Peyer's patch (tissue), 4 donors: ENCODE data around the gene ARGFX. TPM values are rescaled to one million over a fixed set of nuclear protein-coding genes. Genes with fewer than 3 reads are reported as not detected.

Source experiments
- DNase-seq, 3 donors: peaks; one replicate each; pipeline ENCODE4 v3.0.0-alpha.2; 2017 to 2019
- H3K27ac ChIP-seq, 4 donors: fragments of 200-600 bp; sonication (generic); one replicate each; pipeline ENCODE4 v1.5.1; 2016 to 2019
- H3K27me3 ChIP-seq, 2 donors: fragments of 200-600 bp; sonication (generic); one replicate each; pipeline ENCODE4 v1.5.1; 2019
- H3K36me3 ChIP-seq, 3 donors: fragments of 200-600 bp; sonication (generic); one replicate each; pipeline ENCODE4 v1.5.1; 2016 to 2019
- H3K4me1 ChIP-seq, 4 donors: fragments of 200-600 bp; sonication (generic); one replicate each; pipeline ENCODE4 v1.5.1; 2016 to 2019
- H3K4me3 ChIP-seq, 4 donors: fragments of 200-600 bp; sonication (generic); 1 replicate in 3 of 4; 2 replicates in 1 of 4; pipeline ENCODE4 v1.5.1; 2016 to 2019; ENCODE audit warnings: mild to moderate bottlenecking in 1 of 4
- H3K9me3 ChIP-seq, 4 donors: fragments of 200-600 bp; sonication (generic); one replicate each; pipeline ENCODE4 v1.5.1; 2016 to 2019; ENCODE audit warnings: mild to moderate bottlenecking in 1 of 4
- POLR2A ChIP-seq, 2 donors: fragments of 450-650 bp; IDR thresholded peaks; one replicate each; pipeline ENCODE4 v1.5.1; 2017; ENCODE audit warnings: antibody characterized with exemption in 2 of 2, mild to moderate bottlenecking in 2 of 2, moderate library complexity in 2 of 2
- total RNA-seq, 4 donors: library from RNA; depleted of rRNA; stranded (reverse); fragments of >200 nt; gene quantifications; one replicate each; pipeline ENCODE4 v1.1.0, GENCODE V29; 2016
- TF ChIP-seq, protein P1 (sequence below), 6 experiments: fragments of 450-650 bp in 4 of 6; fragments of 200-600 bp in 2 of 6; sonication (generic) in 1 of 6; IDR thresholded peaks; one replicate each; pipeline ENCODE4 v1.5.1; 2017 to 2019; ENCODE audit warnings: antibody characterized with exemption in 6 of 6, mild to moderate bottlenecking in 3 of 6, moderate library complexity in 1 of 6

ARGFX gene
- total RNA-seq, 4 donors from 2014 or later: not detected

DNA sequence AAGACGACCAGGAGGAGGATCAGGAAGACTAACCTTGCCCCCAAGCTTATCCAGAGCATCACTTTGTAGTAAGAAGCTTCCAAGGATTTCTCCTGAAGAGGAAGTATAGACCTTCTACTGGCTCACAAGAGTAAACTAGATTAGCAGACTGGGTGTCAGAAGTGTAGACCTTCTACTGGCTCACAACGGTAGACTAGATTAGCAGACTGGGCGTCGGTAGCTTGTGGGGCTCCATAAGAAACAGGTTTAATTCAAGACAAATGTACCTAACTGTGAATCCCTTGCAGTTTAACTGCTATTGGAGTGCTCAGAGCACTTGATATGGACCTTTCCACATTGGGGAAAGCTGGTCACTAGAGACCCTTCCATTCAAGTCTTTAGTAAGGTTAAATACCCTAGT lies 38.4 kb downstream of the ARGFX start:
- Histone ChIP-seq H3K4me1 (no peaks in the 10 kb centered on the region), H3K9me3 (no peaks in the 10 kb centered on the region), H3K27ac (no peak overlapping the region), H3K4me3 (no peak overlapping the region), H3K36me3 (no peaks in the 10 kb centered on the region), H3K27me3 (no peaks in the 10 kb centered on the region)
- no peak for TF ChIP-seq POLR2A (IDR thresholded peaks at IDR 0.05)
- TF ChIP-seq, protein P1, sequence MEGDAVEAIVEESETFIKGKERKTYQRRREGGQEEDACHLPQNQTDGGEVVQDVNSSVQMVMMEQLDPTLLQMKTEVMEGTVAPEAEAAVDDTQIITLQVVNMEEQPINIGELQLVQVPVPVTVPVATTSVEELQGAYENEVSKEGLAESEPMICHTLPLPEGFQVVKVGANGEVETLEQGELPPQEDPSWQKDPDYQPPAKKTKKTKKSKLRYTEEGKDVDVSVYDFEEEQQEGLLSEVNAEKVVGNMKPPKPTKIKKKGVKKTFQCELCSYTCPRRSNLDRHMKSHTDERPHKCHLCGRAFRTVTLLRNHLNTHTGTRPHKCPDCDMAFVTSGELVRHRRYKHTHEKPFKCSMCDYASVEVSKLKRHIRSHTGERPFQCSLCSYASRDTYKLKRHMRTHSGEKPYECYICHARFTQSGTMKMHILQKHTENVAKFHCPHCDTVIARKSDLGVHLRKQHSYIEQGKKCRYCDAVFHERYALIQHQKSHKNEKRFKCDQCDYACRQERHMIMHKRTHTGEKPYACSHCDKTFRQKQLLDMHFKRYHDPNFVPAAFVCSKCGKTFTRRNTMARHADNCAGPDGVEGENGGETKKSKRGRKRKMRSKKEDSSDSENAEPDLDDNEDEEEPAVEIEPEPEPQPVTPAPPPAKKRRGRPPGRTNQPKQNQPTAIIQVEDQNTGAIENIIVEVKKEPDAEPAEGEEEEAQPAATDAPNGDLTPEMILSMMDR (IDR thresholded peaks at IDR 0.05): no peak
- DNase-seq: no peak

Other genes with a start within 250 kb of the ARGFX start
- gene POLQ, start 22.0 kb upstream of the ARGFX start, total RNA-seq: 10 to 100 TPM in 1 of 4 donors, 1 to 10 TPM in 3; 2.2 to 11.6 (median 3.9) TPM
- gene FBXO40, start 25.4 kb downstream of the ARGFX start, total RNA-seq: not detected
- gene HCLS1, start 93.0 kb downstream of the ARGFX start, total RNA-seq: 100 to 1,000 TPM in 1 of 4 donors, 10 to 100 TPM in 3; 20.3 to 161 (median 28.0) TPM
- 100 to 1,000 TPM in 2 of 4 donors, 10 to 100 TPM in 2; 84.0 to 134 (median 112) TPM for gene GOLGB1, start 181.8 kb downstream of the ARGFX start, total RNA-seq